Stimulated activated naive CD8-positive, alpha-beta T cell treated with anti-CD3 and anti-CD28 coated beads, Interleukin-15, amount 100 ng/mL, for 72 hours (primary cell): ENCODE measurements around the gene GRAMD1B.

Experiments
- ATAC-seq: fragments of 150-1000 bp; cut with Tn5 transposase; 2 replicates; pipeline ENCODE4 v1.10.0; 2021; ENCODE audit warnings: mild to moderate bottlenecking, moderate library complexity
- DNase-seq, 2 donors: peaks; one replicate each; pipeline ENCODE4 v3.0.0; 2021 to 2022
- H3K27ac Mint-ChIP-seq, 2 donors: one replicate each; pipeline ENCODE4 v1.8.0; 2022; ENCODE audit warnings: mild to moderate bottlenecking in 2 of 2, mixed read lengths in 2 of 2, moderate library complexity in 2 of 2
- H3K27me3 Mint-ChIP-seq: one replicate; pipeline ENCODE4 v1.8.0; 2022; ENCODE audit warnings: mixed read lengths
- H3K4me1 Mint-ChIP-seq: one replicate; pipeline ENCODE4 v1.8.0; 2022; ENCODE audit warnings: mild to moderate bottlenecking, mixed read lengths
- H3K4me3 Mint-ChIP-seq, 2 donors: one replicate each; pipeline ENCODE4 v1.8.0; 2022; ENCODE audit warnings: mild to moderate bottlenecking in 2 of 2, mixed read lengths in 2 of 2, moderate library complexity in 1 of 2
- H3K9me3 Mint-ChIP-seq, 2 donors: one replicate each; pipeline ENCODE4 v1.8.0; 2022; ENCODE audit warnings: mixed read lengths in 2 of 2

The GRAMD1B gene

GRCh38 chr11:123581651-123582399 lies 151.8 kb downstream of the GRAMD1B start:
- Mint-ChIP-seq H3K9me3 (no peaks in the 10 kb centered on the region), H3K27me3 (peaks cover 14% of the 10 kb centered on the region), H3K27ac (no peak overlapping the region), H3K4me3 (no peak overlapping the region), H3K4me1 (peaks cover 18% of the 10 kb centered on the region)
- no peak for DNase-seq
- ATAC-seq, result no peak

- H3K27ac Mint-ChIP-seq, result no peak overlapping the region
- H3K9me3 Mint-ChIP-seq, result no peaks in the 10 kb centered on the region
- no peak for ATAC-seq
- DNase-seq, result no peak
- H3K4me1 Mint-ChIP-seq, result peaks cover 12% of the 10 kb centered on the region
- peaks cover 14% of the 10 kb centered on the region for H3K27me3 Mint-ChIP-seq
- no peak overlapping the region for H3K4me3 Mint-ChIP-seq
These were observed 153.0 kb downstream of the GRAMD1B start for GRCh38 chr11:123582992-123583504.

- H3K27ac Mint-ChIP-seq, result no peak overlapping the region
- no peak overlapping the region for H3K4me3 Mint-ChIP-seq
- peaks cover 12% of the 10 kb centered on the region for H3K4me1 Mint-ChIP-seq
- no peaks in the 10 kb centered on the region for H3K9me3 Mint-ChIP-seq
- H3K27me3 Mint-ChIP-seq, result peaks cover 14% of the 10 kb centered on the region
- ATAC-seq (no peak), DNase-seq (no peak)
These were observed 154.1 kb downstream of the GRAMD1B start for GRCh38 chr11:123584186-123584585.

- H3K9me3 Mint-ChIP-seq, result no peaks in the 10 kb centered on the region
- peaks cover 14% of the 10 kb centered on the region for H3K27me3 Mint-ChIP-seq
- H3K4me1 Mint-ChIP-seq, result peaks cover 12% of the 10 kb centered on the region
- H3K27ac Mint-ChIP-seq, result no peak overlapping the region
- ATAC-seq (no peak), DNase-seq (no peak)
- H3K4me3 Mint-ChIP-seq, result no peak overlapping the region
These were observed 154.7 kb downstream of the GRAMD1B start for GRCh38 chr11:123584737-123585136.

DNA sequence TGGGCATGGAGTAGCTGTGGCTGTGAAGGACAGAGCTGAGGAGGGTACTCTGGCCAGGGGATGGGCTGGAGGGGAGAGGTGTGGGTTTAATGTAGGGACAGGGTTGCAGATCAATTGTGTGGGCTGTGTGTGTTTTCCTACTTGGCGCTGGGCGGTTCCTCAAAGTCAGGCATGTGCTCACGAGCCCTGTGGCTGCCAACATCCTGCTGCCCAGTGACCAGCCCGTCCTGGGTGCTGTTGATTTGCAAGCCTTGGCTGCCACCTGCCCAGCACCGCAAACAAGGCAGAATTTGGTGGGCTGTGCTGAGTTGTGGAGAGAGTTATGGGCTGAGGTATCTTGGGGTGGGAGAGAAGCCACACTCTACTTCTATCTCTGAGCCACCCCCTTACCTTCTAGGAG lies 155.1 kb downstream of the GRAMD1B start:
- ATAC-seq, result no peak
- H3K27ac Mint-ChIP-seq, result peak overlapping the region in 1 of 2 donors; percentile 13
- no peaks in the 10 kb centered on the region for H3K9me3 Mint-ChIP-seq
- no peak for DNase-seq
- H3K4me1 Mint-ChIP-seq, result peaks cover 11% of the 10 kb centered on the region
- H3K27me3 Mint-ChIP-seq, result peaks cover 13% of the 10 kb centered on the region
- H3K4me3 Mint-ChIP-seq, result no peak overlapping the region

- peaks cover 8% of the 10 kb centered on the region for H3K27me3 Mint-ChIP-seq
- peak overlapping the region in 1 of 2 donors; percentile 54 for H3K27ac Mint-ChIP-seq
- H3K9me3 Mint-ChIP-seq, result no peaks in the 10 kb centered on the region
- DNase-seq (no peak), ATAC-seq (no peak)
- peaks cover 6% of the 10 kb centered on the region for H3K4me1 Mint-ChIP-seq
- H3K4me3 Mint-ChIP-seq, result no peak overlapping the region
These were observed 155.6 kb downstream of the GRAMD1B start for GRCh38 chr11:123585706-123586105.

- H3K27me3 Mint-ChIP-seq, result no peaks in the 10 kb centered on the region
- ATAC-seq (no peak), DNase-seq (no peak)
- H3K9me3 Mint-ChIP-seq, result no peaks in the 10 kb centered on the region
- no peak overlapping the region for H3K4me3 Mint-ChIP-seq
- H3K4me1 Mint-ChIP-seq, result no peaks in the 10 kb centered on the region
- H3K27ac Mint-ChIP-seq, result no peak overlapping the region
These were observed 156.5 kb downstream of the GRAMD1B start for GRCh38 chr11:123586568-123586967.

- Mint-ChIP-seq H3K9me3 (no peaks in the 10 kb centered on the region), H3K27me3 (no peaks in the 10 kb centered on the region), H3K4me1 (no peaks in the 10 kb centered on the region), H3K4me3 (no peak overlapping the region), H3K27ac (no peak overlapping the region)
- DNase-seq (no peak), ATAC-seq (no peak)
These were observed 157.0 kb downstream of the GRAMD1B start for GRCh38 chr11:123587044-123587443.

DNA sequence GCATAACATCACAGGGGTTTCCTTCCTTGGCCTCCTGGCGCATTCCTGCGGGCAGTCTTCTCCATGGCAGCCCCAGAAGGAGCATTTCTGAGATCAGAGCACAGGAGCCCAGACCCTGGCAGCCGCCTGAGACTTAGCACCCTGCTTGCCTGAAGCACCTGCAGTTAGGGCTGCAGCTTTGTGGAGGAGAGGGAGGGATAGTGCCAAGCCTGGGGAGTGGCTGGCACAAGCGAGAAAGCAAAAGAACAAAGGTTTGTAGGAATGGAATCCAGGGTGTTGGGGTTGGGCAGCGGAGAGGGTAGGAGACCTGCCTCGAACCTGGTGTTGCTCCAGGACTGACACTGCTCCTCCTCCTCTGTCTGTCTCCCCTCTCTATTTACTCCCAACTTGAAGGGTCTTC lies 157.5 kb downstream of the GRAMD1B start:
- ATAC-seq (no peak), DNase-seq (no peak)
- Mint-ChIP-seq H3K4me1 (no peaks in the 10 kb centered on the region), H3K27ac (no peak overlapping the region), H3K4me3 (no peak overlapping the region), H3K9me3 (no peaks in the 10 kb centered on the region), H3K27me3 (no peaks in the 10 kb centered on the region)

GRCh38 chr11:123588117-123588863 lies 158.2 kb downstream of the GRAMD1B start:
- no peak for ATAC-seq
- H3K27ac Mint-ChIP-seq, result no peak overlapping the region
- H3K4me1 Mint-ChIP-seq, result no peaks in the 10 kb centered on the region
- no peak for DNase-seq
- no peaks in the 10 kb centered on the region for H3K9me3 Mint-ChIP-seq
- H3K27me3 Mint-ChIP-seq, result no peaks in the 10 kb centered on the region
- no peak overlapping the region for H3K4me3 Mint-ChIP-seq

DNA sequence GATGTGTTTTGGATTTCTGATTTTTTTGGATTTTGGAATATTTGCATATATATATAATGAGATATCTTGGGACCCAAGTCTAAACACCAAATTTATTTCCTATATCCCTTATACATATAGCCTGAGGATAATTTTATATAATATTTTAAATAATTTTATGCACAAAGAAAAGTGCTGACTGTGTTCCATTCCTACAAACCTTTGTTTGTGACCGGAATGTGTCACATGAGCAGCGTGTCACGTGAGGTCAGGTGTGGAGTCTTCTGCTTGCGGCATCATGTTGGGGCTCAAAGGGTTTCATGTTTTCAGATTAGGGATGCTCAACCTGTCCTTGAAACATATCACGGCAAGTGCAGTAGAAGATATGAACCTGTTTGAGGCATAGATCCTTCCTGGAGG lies 158.8 kb downstream of the GRAMD1B start:
- no peak overlapping the region for H3K27ac Mint-ChIP-seq
- DNase-seq (no peak), ATAC-seq (no peak)
- no peaks in the 10 kb centered on the region for H3K4me1 Mint-ChIP-seq
- H3K4me3 Mint-ChIP-seq, result no peak overlapping the region
- H3K9me3 Mint-ChIP-seq, result no peaks in the 10 kb centered on the region
- no peaks in the 10 kb centered on the region for H3K27me3 Mint-ChIP-seq

DNA sequence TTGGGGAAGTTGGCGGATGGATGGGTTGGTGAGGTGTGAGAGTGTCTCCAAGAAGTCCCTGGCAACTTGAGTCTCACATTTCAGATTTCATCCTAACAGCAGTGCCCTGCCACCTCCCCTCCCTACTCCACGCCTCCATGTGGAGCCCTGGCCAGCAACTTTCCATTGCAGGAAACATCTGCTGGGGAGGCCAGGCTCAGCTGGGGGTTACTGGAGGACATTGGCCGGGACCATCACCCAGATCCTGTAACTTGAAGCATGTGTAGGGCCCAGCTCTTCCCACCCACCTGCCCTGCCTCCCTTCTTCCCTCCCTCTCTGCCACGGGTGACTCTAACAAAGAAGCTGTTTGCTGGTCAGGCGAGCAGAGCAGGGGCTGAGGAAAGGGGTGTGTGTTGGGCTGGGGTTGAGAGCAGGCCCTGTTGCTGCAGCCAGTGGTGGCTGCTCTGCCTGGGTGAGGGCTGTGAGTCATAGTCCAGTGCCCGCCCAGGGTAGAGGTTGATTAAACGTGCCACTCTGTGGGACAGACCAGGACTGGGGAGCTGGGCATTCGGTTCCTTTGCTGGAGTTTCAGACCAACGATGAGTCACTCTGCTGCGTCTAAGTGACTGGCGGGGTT lies 160.3 kb downstream of the GRAMD1B start:
- Mint-ChIP-seq H3K9me3 (no peaks in the 10 kb centered on the region), H3K4me3 (no peak overlapping the region), H3K27me3 (no peaks in the 10 kb centered on the region), H3K4me1 (no peaks in the 10 kb centered on the region), H3K27ac (no peak overlapping the region)
- ATAC-seq, result peak; percentile 22
- no peak for DNase-seq

GRCh38 chr11:123593570-123593969 lies 163.5 kb downstream of the GRAMD1B start:
- Mint-ChIP-seq H3K27me3 (no peaks in the 10 kb centered on the region), H3K9me3 (no peaks in the 10 kb centered on the region), H3K27ac (no peak overlapping the region), H3K4me1 (no peaks in the 10 kb centered on the region), H3K4me3 (no peak overlapping the region)
- ATAC-seq, result no peak
- DNase-seq, result no peak

GRCh38 chr11:123594188-123594901 lies 164.3 kb downstream of the GRAMD1B start:
- DNase-seq, result no peak
- no peak for ATAC-seq

GRCh38 chr11:123594921-123595320 lies 164.9 kb downstream of the GRAMD1B start:
- ATAC-seq (no peak), DNase-seq (no peak)
- Mint-ChIP-seq H3K4me3 (no peak overlapping the region), H3K4me1 (no peaks in the 10 kb centered on the region), H3K9me3 (no peaks in the 10 kb centered on the region), H3K27me3 (no peaks in the 10 kb centered on the region), H3K27ac (no peak overlapping the region)

More at GRCh38 chr11:123594188-123594901, 164.3 kb downstream of the GRAMD1B start:
- Mint-ChIP-seq H3K27ac (peak overlapping the region in 1 of 2 donors; percentile 72), H3K4me3 (no peak overlapping the region), H3K4me1 (no peaks in the 10 kb centered on the region), H3K9me3 (no peaks in the 10 kb centered on the region), H3K27me3 (no peaks in the 10 kb centered on the region)
